Aorta (tissue), 5 donors: ENCODE data around the gene CD79A. TPM values are rescaled to one million over a fixed set of nuclear protein-coding genes. Genes with fewer than 3 reads are reported as not detected.
"Not testable (repeated sequence)": the region's sequence is repeated elsewhere in the genome, so short reads cannot be mapped to it uniquely, and the experiment has no call there.

ENCODE experiments used
- ATAC-seq: fragments of 200-7000 bp; cut with Tn5 transposase; one replicate; pipeline ENCODE4 v1.9.1; 2022; ENCODE audit warnings: moderate library complexity; ENCODE audit not compliant: low FRiP score
- DNase-seq, 2 donors: peaks; one replicate each; pipeline ENCODE4 v3.0.0-alpha.2; 2020
- H3K27ac ChIP-seq, 2 donors: one replicate each; pipeline ENCODE4 v1.5.1; 2013; ENCODE audit warnings: low read length in 2 of 2, mild to moderate bottlenecking in 2 of 2, moderate library complexity in 2 of 2, control low read depth in 1 of 2, inconsistent platforms in 1 of 2, low read depth in 1 of 2
- H3K27me3 ChIP-seq, 2 donors: one replicate each; pipeline ENCODE4 v1.6.1; 2013; ENCODE audit warnings: control low read depth in 1 of 2, low read length in 1 of 2, mild to moderate bottlenecking in 1 of 2, moderate library complexity in 1 of 2; ENCODE audit not compliant: insufficient read depth in 2 of 2, control insufficient read depth in 1 of 2
- H3K36me3 ChIP-seq, 2 donors: one replicate each; pipeline ENCODE4 v1.6.1; 2013; ENCODE audit warnings: control low read depth in 1 of 2, low read length in 1 of 2, mild to moderate bottlenecking in 1 of 2; ENCODE audit not compliant: insufficient read depth in 2 of 2, control insufficient read depth in 1 of 2
- H3K4me1 ChIP-seq, 2 donors: one replicate each; pipeline ENCODE4 v1.6.1; 2013; ENCODE audit warnings: low read length in 2 of 2, control low read depth in 1 of 2, mild to moderate bottlenecking in 1 of 2, moderate library complexity in 1 of 2; ENCODE audit not compliant: insufficient read depth in 2 of 2, control insufficient read depth in 1 of 2
- H3K4me3 ChIP-seq, 2 donors: one replicate each; pipeline ENCODE4 v1.5.1; 2013; ENCODE audit warnings: low read length in 2 of 2, control low read depth in 1 of 2, mild to moderate bottlenecking in 1 of 2
- H3K9me3 ChIP-seq: one replicate; pipeline ENCODE4 v1.6.1; 2013; ENCODE audit warnings: mild to moderate bottlenecking, low read length; ENCODE audit not compliant: control insufficient read depth
- WGBS, 2 donors: extraction: QIAGEN DNeasy Blood & Tissue Kit; methylation state at CpG; one replicate each; pipeline ENCODE4 v1.1.7; 2013; 5-methylcytosine and 5-hydroxymethylcytosine counted together
- intact Hi-C, 2 donors: fragments of 100-400 bp; cut with DNase I; formaldehyde crosslinking; loops; one replicate each; pipeline versions ENCODE4 v1.14.2 to v1.15.0; 2022
- polyA plus RNA-seq, 2 donors: library from polyadenylated mRNA; stranded (reverse); fragments of 200-250 nt; gene quantifications; one replicate each; pipeline ENCODE4 v1.2.3, GENCODE V29; 2013
- total RNA-seq, 2 donors: library from RNA; stranded (reverse); fragmentation: NEBNext Ultra II Directional; extraction: Animal tissue kit (Norgen Biotek cat#: 25700); gene quantifications; one replicate each; pipeline ENCODE4 v1.2.1, GENCODE V29; 2021
- donor health status: healthy with polysubstance abuse.
- donor health status: Bipolar disorder and iron deficiency.
- donor health status: DM: no; HTN: no; CAD: no.
- donor health status: DM: no; HTN: no; CAD: no.
- donor health status: DM: yes; HTN: yes; CAD: no.

Gene CD79A
- total and polyA plus RNA-seq, 4 donors, result 0.49 to 1.3 (median 0.79) TPM

GRCh38 chr19:41910992-41911888 is 34.2 kb downstream of the CD79A start:
- DNase-seq (no peak), ATAC-seq (no peak)
- no peaks in the 10 kb centered on the region for H3K9me3 ChIP-seq
- H3K4me3 ChIP-seq, result no peak overlapping the region
- 57 to 60% methylated on average over 13 of the region's 13 CpGs for WGBS, 2 donors
- intact Hi-C loops, result no loop called here
- H3K27me3 ChIP-seq, result peaks cover 0 to 3% of the 10 kb centered on the region in 2 donors
- H3K4me1 ChIP-seq, result no peaks in the 10 kb centered on the region
- no peak overlapping the region for H3K27ac ChIP-seq
- no peaks in the 10 kb centered on the region for H3K36me3 ChIP-seq

GRCh38 chr19:41911889-41912731 is 35.0 kb downstream of the CD79A start:
- WGBS, 2 donors, result 6% methylated on average over 29 of the region's 29 CpGs
- intact Hi-C loops, result no loop called here
- no peak overlapping the region for H3K4me3 ChIP-seq
- DNase-seq (no peak), ATAC-seq (no peak)
- peaks cover 0 to 3% of the 10 kb centered on the region in 2 donors for H3K27me3 ChIP-seq
- no peak overlapping the region for H3K27ac ChIP-seq
- no peaks in the 10 kb centered on the region for H3K4me1 ChIP-seq
- no peaks in the 10 kb centered on the region for H3K9me3 ChIP-seq
- H3K36me3 ChIP-seq, result no peaks in the 10 kb centered on the region

- intact Hi-C loops, result no loop called here
- no peaks in the 10 kb centered on the region for H3K9me3 ChIP-seq
- 1 to 2% methylated on average over 32 to 51 of the region's 51 CpGs for WGBS, 2 donors
- no peaks in the 10 kb centered on the region for H3K4me1 ChIP-seq
- DNase-seq (no peak), ATAC-seq (no peak)
- H3K4me3 ChIP-seq, result no peak overlapping the region
- H3K27ac ChIP-seq, result no peak overlapping the region
- H3K27me3 ChIP-seq, result peaks cover 0 to 3% of the 10 kb centered on the region in 2 donors
- H3K36me3 ChIP-seq, result no peaks in the 10 kb centered on the region
Measured at GRCh38 chr19:41912899-41913537, 35.9 kb downstream of the CD79A start.

GRCh38 chr19:41913538-41914423 is 36.7 kb downstream of the CD79A start:
- no peaks in the 10 kb centered on the region for H3K9me3 ChIP-seq
- peaks cover 0 to 3% of the 10 kb centered on the region in 2 donors for H3K27me3 ChIP-seq
- DNase-seq, result no peak
- H3K4me3 ChIP-seq, result no peak overlapping the region
- no peaks in the 10 kb centered on the region for H3K4me1 ChIP-seq
- 6 to 7% methylated on average over 21 of the region's 21 CpGs for WGBS, 2 donors
- no peak for ATAC-seq
- intact Hi-C loops, result no loop called here
- no peaks in the 10 kb centered on the region for H3K36me3 ChIP-seq
- H3K27ac ChIP-seq, result no peak overlapping the region

GRCh38 chr19:41914424-41914834 is 37.4 kb downstream of the CD79A start:
- intact Hi-C loops, H3K36me3 ChIP-seq, DNase-seq, H3K27me3 ChIP-seq, H3K4me3 ChIP-seq, H3K9me3 ChIP-seq, H3K27ac ChIP-seq, ATAC-seq, H3K4me1 ChIP-seq: not testable (repeated sequence)
- whole genome bisulfite sequencing, 2 donors, result 12% methylated on average over 5 of the region's 5 CpGs

GRCh38 chr19:41915021-41915775 is 38.1 kb downstream of the CD79A start:
- no peak overlapping the region for H3K27ac ChIP-seq
- H3K27me3 ChIP-seq, result peaks cover 0 to 3% of the 10 kb centered on the region in 2 donors
- H3K9me3 ChIP-seq, result no peaks in the 10 kb centered on the region
- intact Hi-C loops, result no loop called here
- no peaks in the 10 kb centered on the region for H3K4me1 ChIP-seq
- 4% methylated on average over 37 to 38 of the region's 38 CpGs for WGBS, 2 donors
- H3K4me3 ChIP-seq, result no peak overlapping the region
- no peaks in the 10 kb centered on the region for H3K36me3 ChIP-seq
- ATAC-seq, result no peak
- no peak for DNase-seq

- 15 to 19% methylated on average over 22 to 27 of the region's 27 CpGs for WGBS, 2 donors
- H3K27me3 ChIP-seq, result peaks cover 0 to 3% of the 10 kb centered on the region in 2 donors
- no peak for ATAC-seq
- intact Hi-C loops, result no loop called here
- H3K27ac ChIP-seq, result no peak overlapping the region
- no peaks in the 10 kb centered on the region for H3K4me1 ChIP-seq
- no peak overlapping the region for H3K4me3 ChIP-seq
- H3K36me3 ChIP-seq, result no peaks in the 10 kb centered on the region
- DNase-seq, result no peak
- no peaks in the 10 kb centered on the region for H3K9me3 ChIP-seq
Measured at GRCh38 chr19:41915776-41916414, 38.8 kb downstream of the CD79A start.
